ENCODE results near the gene TEX264. TPM values are rescaled to one million over a fixed set of nuclear protein-coding genes. Genes with fewer than 3 reads are reported as not detected.

The TEX264 gene
- total RNA-seq, 1 donor from 2014 or later: 28.2 TPM

DNA sequence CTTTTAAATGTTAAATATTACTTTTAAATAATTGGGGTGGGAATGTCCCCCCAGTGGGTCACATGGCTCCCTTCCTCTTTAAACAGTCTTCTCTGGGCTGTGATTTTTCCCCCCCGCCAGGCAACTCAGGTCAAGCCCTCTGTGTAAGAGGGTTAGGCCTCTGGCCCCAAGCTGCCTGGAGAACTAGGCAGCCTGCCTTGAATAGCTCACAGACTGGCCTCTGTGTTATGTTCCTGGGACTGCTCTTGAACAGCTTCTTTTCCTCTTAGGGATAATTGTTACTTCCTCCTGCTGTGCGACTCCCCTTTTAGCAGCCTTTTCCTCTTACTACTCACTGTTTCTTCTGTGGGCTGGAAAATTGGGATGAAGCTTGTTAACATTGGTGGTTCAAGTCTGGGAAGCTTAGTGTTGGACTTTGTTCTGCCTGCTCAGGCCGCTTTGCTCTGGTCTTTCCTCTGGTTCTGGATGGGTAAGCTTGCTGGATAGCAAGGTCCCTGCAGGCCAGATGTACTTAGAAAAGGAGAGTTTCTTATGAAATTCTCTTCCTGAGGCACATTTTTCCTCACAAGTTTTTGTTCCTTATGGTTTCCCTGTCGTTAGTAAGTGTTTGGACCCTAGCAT lies 2.2 kb downstream of the TEX264 start:
- Histone ChIP-seq H4K20me1 (ENCODE audit: insufficient read depth, low read length) (peaks cover 58% of the 10 kb centered on the region), H3K4me3 (ENCODE audit: insufficient read depth, low read depth, low read length) (no peak overlapping the region), H3K4me1 (ENCODE audit: insufficient read depth, low read length) (peaks cover 22% of the 10 kb centered on the region), H3K9ac (ENCODE audit: low read length) (no peak overlapping the region), H3K36me3 (ENCODE audit: insufficient read depth, low read length) (no peaks in the 10 kb centered on the region), H3K79me2 (ENCODE audit: insufficient read depth, low read length) (peaks cover 13% of the 10 kb centered on the region), H3K27me3 (ENCODE audit: insufficient read depth, low read length) (no peaks in the 10 kb centered on the region), H3K9me3 (ENCODE audit: insufficient read depth, low read depth, low read length) (no peaks in the 10 kb centered on the region), H3K4me2 (ENCODE audit: low read length) (no peak overlapping the region), H3K27ac (ENCODE audit: low read depth, low read length) (no peak overlapping the region), H2AFZ (ENCODE audit: low read depth, low read length) (no peak overlapping the region)
- Mint-ChIP-seq H3K27ac (ENCODE audit: unreplicated experiment) (no peak overlapping the region), H3K4me3 (ENCODE audit: unreplicated experiment) (peak overlapping the region; percentile 30), H3K36me3 (ENCODE audit: low read depth, unreplicated experiment) (peaks cover 6% of the 10 kb centered on the region), H3K4me1 (ENCODE audit: low read depth, unreplicated experiment) (peaks cover 22% of the 10 kb centered on the region), H3K9me3 (ENCODE audit: unreplicated experiment) (no peaks in the 10 kb centered on the region), H3K27me3 (ENCODE audit: low read depth, unreplicated experiment) (no peaks in the 10 kb centered on the region)
- no peak for DNase-seq (ENCODE audit: low read depth)
- TF ChIP-seq EZH2 (IDR thresholded peaks at IDR 0.05; ENCODE audit: insufficient read depth, low read length): no peak
- TF ChIP-seq, protein P1, sequence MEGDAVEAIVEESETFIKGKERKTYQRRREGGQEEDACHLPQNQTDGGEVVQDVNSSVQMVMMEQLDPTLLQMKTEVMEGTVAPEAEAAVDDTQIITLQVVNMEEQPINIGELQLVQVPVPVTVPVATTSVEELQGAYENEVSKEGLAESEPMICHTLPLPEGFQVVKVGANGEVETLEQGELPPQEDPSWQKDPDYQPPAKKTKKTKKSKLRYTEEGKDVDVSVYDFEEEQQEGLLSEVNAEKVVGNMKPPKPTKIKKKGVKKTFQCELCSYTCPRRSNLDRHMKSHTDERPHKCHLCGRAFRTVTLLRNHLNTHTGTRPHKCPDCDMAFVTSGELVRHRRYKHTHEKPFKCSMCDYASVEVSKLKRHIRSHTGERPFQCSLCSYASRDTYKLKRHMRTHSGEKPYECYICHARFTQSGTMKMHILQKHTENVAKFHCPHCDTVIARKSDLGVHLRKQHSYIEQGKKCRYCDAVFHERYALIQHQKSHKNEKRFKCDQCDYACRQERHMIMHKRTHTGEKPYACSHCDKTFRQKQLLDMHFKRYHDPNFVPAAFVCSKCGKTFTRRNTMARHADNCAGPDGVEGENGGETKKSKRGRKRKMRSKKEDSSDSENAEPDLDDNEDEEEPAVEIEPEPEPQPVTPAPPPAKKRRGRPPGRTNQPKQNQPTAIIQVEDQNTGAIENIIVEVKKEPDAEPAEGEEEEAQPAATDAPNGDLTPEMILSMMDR (IDR thresholded peaks at IDR 0.05; ENCODE audit: insufficient read depth, low read depth, low read length): no peak
- no peak for FAIRE-seq

DNA sequence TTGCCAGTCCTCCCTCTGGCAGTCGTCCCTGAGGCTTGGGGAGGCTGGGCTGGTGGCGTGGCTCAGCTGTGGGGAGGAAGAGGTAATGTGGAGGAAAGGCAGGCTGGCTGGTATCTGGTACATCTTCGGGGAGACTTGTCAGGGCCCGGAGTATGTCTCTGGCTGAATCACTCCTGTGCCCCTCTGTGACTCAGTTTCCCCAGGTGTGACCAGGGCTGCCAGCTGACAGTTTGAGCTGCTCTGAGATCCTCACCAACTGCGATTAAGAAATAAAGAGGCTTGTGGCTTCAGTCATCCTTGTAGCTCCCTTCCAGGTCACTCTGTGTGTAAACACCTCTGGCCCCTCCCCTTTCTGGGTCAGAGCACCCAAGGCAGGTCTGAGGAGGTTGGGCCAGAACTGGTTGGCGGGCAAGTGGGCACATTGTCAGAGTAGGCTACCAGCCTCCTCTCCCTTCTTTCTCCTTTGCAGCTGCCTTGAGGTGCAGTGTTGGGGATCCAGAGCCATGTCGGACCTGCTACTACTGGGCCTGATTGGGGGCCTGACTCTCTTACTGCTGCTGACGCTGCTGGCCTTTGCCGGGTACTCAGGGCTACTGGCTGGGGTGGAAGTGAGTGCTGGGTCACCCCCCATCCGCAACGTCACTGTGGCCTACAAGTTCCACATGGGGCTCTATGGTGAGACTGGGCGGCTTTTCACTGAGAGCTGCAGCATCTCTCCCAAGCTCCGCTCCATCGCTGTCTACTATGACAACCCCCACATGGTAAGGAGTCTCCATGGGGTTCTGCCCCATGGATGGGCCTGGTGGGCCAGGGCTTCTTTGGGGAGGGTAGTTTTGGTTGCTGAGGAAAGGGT lies 3.0 kb downstream of the TEX264 start:
- Histone ChIP-seq H2AFZ (ENCODE audit: low read depth, low read length) (no peak overlapping the region), H3K27me3 (ENCODE audit: insufficient read depth, low read length) (no peaks in the 10 kb centered on the region), H3K36me3 (ENCODE audit: insufficient read depth, low read length) (no peaks in the 10 kb centered on the region), H3K79me2 (ENCODE audit: insufficient read depth, low read length) (peaks cover 13% of the 10 kb centered on the region), H3K4me3 (ENCODE audit: insufficient read depth, low read depth, low read length) (no peak overlapping the region), H3K9me3 (ENCODE audit: insufficient read depth, low read depth, low read length) (no peaks in the 10 kb centered on the region), H3K4me2 (ENCODE audit: low read length) (no peak overlapping the region), H4K20me1 (ENCODE audit: insufficient read depth, low read length) (peaks cover 63% of the 10 kb centered on the region), H3K27ac (ENCODE audit: low read depth, low read length) (no peak overlapping the region), H3K9ac (ENCODE audit: low read length) (no peak overlapping the region), H3K4me1 (ENCODE audit: insufficient read depth, low read length) (peaks cover 22% of the 10 kb centered on the region)
- TF ChIP-seq, protein P1 (IDR thresholded peaks at IDR 0.05; ENCODE audit: insufficient read depth, low read depth, low read length): no peak
- no peak for TF ChIP-seq EZH2 (IDR thresholded peaks at IDR 0.05; ENCODE audit: insufficient read depth, low read length)
- H3K4me1 Mint-ChIP-seq (ENCODE audit: low read depth, unreplicated experiment): peaks cover 16% of the 10 kb centered on the region
- FAIRE-seq (no peak), DNase-seq (ENCODE audit: low read depth) (no peak)
- no peak overlapping the region for H3K4me3 Mint-ChIP-seq (ENCODE audit: unreplicated experiment)
- no peaks in the 10 kb centered on the region for H3K27me3 Mint-ChIP-seq (ENCODE audit: low read depth, unreplicated experiment)
- peaks cover 4% of the 10 kb centered on the region for H3K36me3 Mint-ChIP-seq (ENCODE audit: low read depth, unreplicated experiment)
- H3K27ac Mint-ChIP-seq (ENCODE audit: unreplicated experiment): no peak overlapping the region
- H3K9me3 Mint-ChIP-seq (ENCODE audit: unreplicated experiment): no peaks in the 10 kb centered on the region
